ENCODE data around the gene CCDC127. TPM values are rescaled to one million over a fixed set of nuclear protein-coding genes. Genes with fewer than 3 reads are reported as not detected.
A peak's percentile ranks its signal among the peaks of the same experiment; 100 is the strongest.

Gene CCDC127
- total and polyA plus RNA-seq, 2 donors (not counting 3 experiments of a cell fraction or from before 2014, with no cell fraction given): 3.4 to 6.3 TPM

DNA sequence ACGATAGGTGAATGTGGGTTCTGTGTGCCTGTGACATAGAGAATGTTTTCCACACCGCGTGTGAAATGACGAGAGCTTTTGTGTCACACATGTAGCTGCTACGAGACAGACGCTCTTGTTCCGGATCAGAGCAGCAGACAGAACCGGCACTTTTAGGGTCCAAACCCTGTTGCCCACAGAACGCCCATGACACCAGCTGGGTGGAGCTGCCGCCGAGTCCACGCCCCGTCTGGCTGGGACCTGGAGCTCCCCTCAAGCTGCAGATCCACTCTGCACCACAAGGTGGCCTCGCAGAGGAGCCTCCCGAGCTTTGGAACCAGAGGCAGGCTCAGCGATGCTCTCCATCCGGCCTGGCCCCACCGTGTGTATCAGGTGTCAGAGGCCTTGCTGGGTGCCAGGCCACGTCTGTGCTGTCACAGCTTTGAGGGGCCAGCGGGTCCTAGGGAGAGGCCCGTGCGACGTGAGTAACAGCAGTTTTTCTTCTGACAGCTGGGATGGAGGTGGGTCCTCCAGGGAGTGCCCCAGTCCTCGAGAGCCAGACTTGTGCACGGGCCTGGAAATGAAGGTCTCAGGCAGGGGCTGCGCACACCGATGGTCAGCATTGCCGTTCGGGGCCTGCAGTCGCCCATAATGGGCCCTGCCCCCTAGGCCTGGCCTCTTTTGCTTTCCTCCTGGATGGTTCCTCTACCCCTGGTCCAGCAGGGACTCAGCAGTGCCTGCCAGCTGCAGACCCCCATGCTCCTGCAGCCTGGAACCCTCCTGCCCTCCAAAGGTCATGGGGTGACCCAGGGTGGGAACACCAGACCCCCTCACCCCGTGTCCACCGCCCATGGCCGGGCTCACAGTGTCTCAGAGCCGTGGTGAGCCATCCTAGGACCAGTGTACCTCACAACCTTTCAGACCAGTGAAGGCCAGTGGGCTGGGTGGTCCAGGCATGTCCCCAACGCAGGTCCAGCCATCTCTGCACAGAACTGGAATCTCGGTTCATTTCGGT lies 29.2 kb downstream of the CCDC127 start:
- Histone ChIP-seq H4K20me1 (replicated peaks; ENCODE audit: control insufficient read depth, extremely low read depth, insufficient read depth, low read length) (no peaks in the 10 kb centered on the region), H3K9me1 (replicated peaks; ENCODE audit: control insufficient read depth, extremely low read depth, insufficient read depth, low read length) (no peaks in the 10 kb centered on the region), H3K79me2 (ENCODE audit: control insufficient read depth, insufficient read depth, low read length) (no peaks in the 10 kb centered on the region), H3K27ac (ENCODE audit: insufficient read depth, low read depth, low read length) (no peak overlapping the region), H3K4me1 (ENCODE audit: control insufficient read depth, extremely low read depth, insufficient read depth, low read length) (no peaks in the 10 kb centered on the region), H2AFZ (ENCODE audit: low read depth, low read length) (peak overlapping the region; percentile 1), H3K9me3 (replicated peaks; ENCODE audit: control insufficient read depth, insufficient read depth, low read length) (no peaks in the 10 kb centered on the region), H3K9ac (replicated peaks; ENCODE audit: extremely low read depth, insufficient read depth, low read length) (no peak overlapping the region), H3K36me3 (ENCODE audit: control insufficient read depth in 2 of 2, extremely low read depth in 1 of 2, insufficient read depth in 2 of 2, low read length in 2 of 2) (no peaks in the 10 kb centered on the region), H3K4me3 (replicated peaks in 1 of 3; ENCODE audit: insufficient read depth in 1 of 3, low read depth in 1 of 3, low read length in 3 of 3) (no peak overlapping the region), H3K27me3 (ENCODE audit: control insufficient read depth in 2 of 2, insufficient read depth in 2 of 2, low read length in 2 of 2) (peaks cover 5 to 8% of the 10 kb centered on the region in 2 experiments), H3K4me2 (ENCODE audit: insufficient read depth, low read length) (no peak overlapping the region)
- intact Hi-C loops (cut with micrococcal nuclease): loop anchor here (1.0 to 5.0 kb wide), 5 partner anchors 31 to 242 kb away; partner anchors contain the start of genes AHRR and PDCD6
- no TSS peak for BruUV-seq (replicated peaks)
- dilution Hi-C loops (cut with MboI; ENCODE audit: extremely low pct_ligation_motif_present, low sequenced_read_pairs): no loop called here
- peak; percentile 76 for DNase-seq (ENCODE audit: low read depth, low spot score)
- FAIRE-seq: peak; percentile 87
- TF ChIP-seq, protein P1, sequence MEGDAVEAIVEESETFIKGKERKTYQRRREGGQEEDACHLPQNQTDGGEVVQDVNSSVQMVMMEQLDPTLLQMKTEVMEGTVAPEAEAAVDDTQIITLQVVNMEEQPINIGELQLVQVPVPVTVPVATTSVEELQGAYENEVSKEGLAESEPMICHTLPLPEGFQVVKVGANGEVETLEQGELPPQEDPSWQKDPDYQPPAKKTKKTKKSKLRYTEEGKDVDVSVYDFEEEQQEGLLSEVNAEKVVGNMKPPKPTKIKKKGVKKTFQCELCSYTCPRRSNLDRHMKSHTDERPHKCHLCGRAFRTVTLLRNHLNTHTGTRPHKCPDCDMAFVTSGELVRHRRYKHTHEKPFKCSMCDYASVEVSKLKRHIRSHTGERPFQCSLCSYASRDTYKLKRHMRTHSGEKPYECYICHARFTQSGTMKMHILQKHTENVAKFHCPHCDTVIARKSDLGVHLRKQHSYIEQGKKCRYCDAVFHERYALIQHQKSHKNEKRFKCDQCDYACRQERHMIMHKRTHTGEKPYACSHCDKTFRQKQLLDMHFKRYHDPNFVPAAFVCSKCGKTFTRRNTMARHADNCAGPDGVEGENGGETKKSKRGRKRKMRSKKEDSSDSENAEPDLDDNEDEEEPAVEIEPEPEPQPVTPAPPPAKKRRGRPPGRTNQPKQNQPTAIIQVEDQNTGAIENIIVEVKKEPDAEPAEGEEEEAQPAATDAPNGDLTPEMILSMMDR (IDR thresholded peaks at IDR 0.05; ENCODE audit: extremely low read depth in 1 of 2, insufficient read depth in 1 of 2, low read depth in 1 of 2, low read length in 2 of 2): peak; percentile 92 to 99
- TF ChIP-seq, protein P2, sequence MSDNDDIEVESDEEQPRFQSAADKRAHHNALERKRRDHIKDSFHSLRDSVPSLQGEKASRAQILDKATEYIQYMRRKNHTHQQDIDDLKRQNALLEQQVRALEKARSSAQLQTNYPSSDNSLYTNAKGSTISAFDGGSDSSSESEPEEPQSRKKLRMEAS (IDR thresholded peaks at IDR 0.05; ENCODE audit: insufficient read depth, insufficient read length): no peak
- TF ChIP-seq MYC (IDR thresholded peaks at IDR 0.05; ENCODE audit: low read depth, low read length) (no peak), EZH2 (IDR thresholded peaks at IDR 0.05; ENCODE audit: borderline replicate concordance, low read depth, low read length, severe bottlenecking) (no peak), POLR2AphosphoS5 (IDR thresholded peaks at IDR 0.05; ENCODE audit: insufficient read depth, low read depth, low read length) (no peak)
- CTCF ChIA-PET: interaction anchor here (0.7 to 2.4 kb wide), 33 partner anchors 8 to 263 kb away, joined by 3 to 36 read pairs (median 4); partner anchors contain the start of genes AHRR, CCDC127, PDCD6 and SDHA
- POLR2A ChIA-PET: interaction anchor here (0.9 to 2.0 kb wide), 3 partner anchors 29 to 82 kb away, joined by 3 to 4 read pairs (median 3); partner anchors contain the start of genes CCDC127 and SDHA

All from endothelial cell of umbilical vein (primary cell).